ENCODE results near the gene TXNIP. TPM values are rescaled to one million over a fixed set of nuclear protein-coding genes. Genes with fewer than 3 reads are reported as not detected.

TXNIP gene
- total RNA-seq, 1 donor from 2014 or later, result 77.7 TPM

- no peak for ATAC-seq
Measured at GRCh38 chr1:145962157-145963102, 33.9 kb downstream of the TXNIP start.

DNA sequence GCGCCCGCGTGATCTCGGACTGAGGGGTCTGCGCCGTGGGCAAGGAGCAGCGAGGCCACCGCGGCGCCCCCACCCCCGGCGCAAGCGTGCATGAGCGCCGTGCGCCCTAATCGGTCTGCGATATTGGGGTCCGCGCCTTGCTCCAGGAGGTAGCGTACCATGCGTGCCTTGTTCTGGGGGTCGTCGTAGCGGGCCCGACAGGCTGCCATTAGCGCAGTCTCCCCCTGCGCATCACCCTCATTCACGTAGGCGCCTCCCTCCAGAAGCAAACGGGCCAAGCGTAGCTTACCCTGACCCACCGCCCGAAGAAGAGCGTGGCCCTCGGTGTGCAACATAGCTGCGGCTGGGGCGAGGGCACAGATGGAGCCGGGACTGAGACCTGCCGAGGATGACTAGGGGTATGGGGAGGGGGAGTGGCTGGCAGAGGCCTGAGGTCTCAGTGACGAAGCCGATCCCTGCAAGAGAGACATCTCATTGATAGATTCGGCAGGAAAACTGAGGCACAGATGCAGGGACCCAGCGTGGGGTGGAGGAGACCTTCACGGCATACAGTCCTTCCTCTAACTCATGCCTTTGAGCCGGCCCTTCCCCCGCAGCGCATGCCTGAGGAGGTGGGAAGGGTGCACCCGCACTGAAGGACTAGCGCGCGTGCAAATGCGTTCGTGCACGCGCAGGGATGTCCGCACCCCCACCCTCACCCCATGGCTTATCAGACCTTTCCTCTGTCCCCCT is 34.8 kb downstream of the TXNIP start:
- no peak for ATAC-seq

DNA sequence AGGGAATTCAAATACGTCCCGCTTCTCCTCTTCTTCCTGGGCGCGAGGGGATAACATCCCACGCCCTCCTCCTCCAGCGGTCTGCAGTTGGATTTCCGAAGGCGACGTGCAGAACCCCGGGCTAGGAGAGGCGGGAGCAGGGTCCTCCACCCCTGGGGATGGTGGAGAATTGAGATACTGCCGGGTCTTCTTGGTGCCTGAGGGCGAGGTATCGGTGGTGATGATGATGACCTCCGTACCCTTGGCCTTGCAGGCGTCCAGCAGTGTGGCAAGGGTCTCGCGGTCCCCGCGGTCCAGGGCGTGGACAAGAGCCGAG is 35.3 kb downstream of the TXNIP start:
- ATAC-seq, result no peak

GRCh38 chr1:145960468-145961108 is 35.8 kb downstream of the TXNIP start:
- no peak for ATAC-seq

GRCh38 chr1:145959957-145960467 is 36.4 kb downstream of the TXNIP start:
- ATAC-seq, result no peak

DNA sequence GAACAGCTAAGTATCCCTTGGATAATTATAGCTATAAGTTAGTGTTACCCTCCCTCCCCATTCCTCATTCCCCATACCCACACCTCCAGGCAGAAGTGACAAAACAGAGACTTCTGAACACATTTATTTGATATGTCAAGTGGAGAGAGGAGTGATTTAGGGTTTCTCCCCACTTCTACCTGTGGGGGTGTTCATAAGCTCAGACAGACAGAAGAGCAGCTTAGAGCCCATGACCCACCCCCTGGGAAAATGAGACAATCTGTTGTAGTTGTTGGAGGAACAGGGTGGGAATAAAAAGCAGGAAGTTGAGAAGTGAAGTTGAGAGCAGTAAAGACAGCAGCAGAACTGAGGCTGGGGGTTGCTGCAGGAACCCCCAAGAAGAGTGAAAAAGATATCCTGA is 37.0 kb downstream of the TXNIP start:
- ATAC-seq, result no peak

DNA sequence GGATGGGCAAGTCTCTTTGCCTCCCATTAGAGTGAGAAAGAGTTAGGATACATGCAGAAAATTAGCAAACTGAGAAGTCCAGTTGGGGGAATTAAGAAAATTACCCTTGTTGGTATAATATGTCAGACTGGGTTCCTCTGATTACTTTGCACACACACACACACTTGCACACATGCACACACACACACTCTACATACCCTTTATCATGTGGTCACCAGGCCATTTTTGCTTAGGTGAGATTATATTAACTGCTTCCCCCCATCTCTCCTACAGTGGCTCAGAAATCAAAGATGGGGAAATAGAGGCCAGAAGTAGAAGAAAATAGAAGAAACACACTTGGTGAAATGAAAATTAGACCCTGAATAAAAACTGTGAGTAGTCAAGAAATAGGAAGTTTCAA is 37.6 kb downstream of the TXNIP start:
- no peak for ATAC-seq

- peak; percentile 97 for ATAC-seq
Measured at GRCh38 chr1:145957443-145958319, 38.7 kb downstream of the TXNIP start, which contains the start of gene LIX1L. LIX1L (minus strand) TSS chr1:145958017; CDS start chr1:145957927, 90 bp downstream.

- no peak for ATAC-seq
Measured at GRCh38 chr1:145956781-145957442, 39.5 kb downstream of the TXNIP start.

- no peak for ATAC-seq
Measured at GRCh38 chr1:145956361-145956760, 40.0 kb downstream of the TXNIP start.

DNA sequence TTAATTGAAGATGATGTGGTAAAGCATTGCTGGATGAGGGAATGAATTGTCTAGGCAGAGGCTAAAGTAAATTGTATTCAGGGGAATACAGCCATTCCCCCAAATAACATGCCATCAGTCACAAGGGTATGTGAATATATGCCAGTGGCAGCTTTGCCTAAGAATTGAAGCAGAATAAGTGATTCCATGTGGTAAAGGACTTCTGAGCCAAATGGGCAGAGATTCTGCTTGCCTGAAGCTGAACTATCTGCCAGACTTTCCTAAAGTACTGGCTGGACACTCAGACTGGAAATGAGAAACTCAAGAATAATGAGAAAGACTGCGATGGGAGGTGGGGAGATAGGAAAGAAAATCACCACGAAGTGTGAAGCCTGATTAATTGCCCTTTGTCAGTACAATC is 40.9 kb downstream of the TXNIP start:
- ATAC-seq, result no peak

GRCh38 chr1:145953861-145954260 is 42.5 kb downstream of the TXNIP start:
- ATAC-seq, result no peak

DNA sequence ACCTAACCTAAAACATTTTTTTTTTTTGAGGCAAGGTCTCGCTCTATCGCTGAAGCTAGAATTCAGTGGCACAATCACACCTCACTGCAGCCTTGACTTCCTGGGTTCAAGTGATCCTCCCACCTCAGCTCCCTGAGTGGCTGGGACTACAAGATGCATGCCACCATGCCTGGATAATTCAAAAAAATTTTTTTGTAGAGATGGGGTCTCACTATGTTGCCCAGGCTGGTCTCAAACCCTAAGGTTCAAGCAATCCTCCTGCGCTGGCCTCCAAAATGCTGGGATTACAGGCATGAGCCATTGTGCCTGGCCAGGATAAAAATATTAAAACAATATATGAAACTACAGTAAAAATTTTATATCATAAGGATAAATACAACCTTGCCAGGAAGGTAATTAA is 43.5 kb downstream of the TXNIP start:
- ATAC-seq, result no peak

- no peak for ATAC-seq
Measured at GRCh38 chr1:145951526-145951925, 44.9 kb downstream of the TXNIP start.

GRCh38 chr1:145949219-145949618 is 47.2 kb downstream of the TXNIP start:
- ATAC-seq, result no peak

GRCh38 chr1:145947551-145947950 is 48.8 kb downstream of the TXNIP start:
- no peak for ATAC-seq

DNA sequence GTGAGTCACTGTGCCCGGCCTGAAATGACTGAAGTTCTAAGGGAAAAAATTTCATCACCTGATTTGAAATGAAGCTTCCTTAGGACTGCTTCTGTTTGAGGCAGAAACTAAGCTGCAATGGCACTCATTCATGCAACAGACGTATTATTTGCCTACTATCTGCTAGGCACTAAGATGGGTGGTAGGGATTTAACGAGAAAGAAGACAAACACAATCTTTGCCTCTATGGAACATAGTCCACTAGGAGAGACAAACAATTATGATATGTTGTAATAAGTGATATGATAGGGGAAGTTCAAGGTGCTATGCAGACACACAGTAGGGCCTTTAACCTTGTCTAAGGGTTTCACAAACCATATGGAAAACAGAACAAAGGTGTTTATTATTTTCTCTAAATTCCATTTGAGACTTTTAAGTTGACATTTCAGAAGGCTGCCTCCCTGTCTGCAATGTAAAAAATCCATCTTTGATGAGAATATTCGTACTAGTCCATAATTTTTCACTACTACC is 49.8 kb downstream of the TXNIP start:
- ATAC-seq, result no peak

GRCh38 chr1:145944532-145944931 is 51.8 kb downstream of the TXNIP start:
- no peak for ATAC-seq

GRCh38 chr1:145942871-145943270 is 53.5 kb downstream of the TXNIP start:
- no peak for ATAC-seq

All from esophagus mucosa (tissue), 1 donor.